CD4-positive, alpha-beta T cell (primary cell): Measurements from ENCODE around the gene SCN4A. TPM values are rescaled to one million over a fixed set of nuclear protein-coding genes. Genes with fewer than 3 reads are reported as not detected.

ENCODE experiments used
- ATAC-seq: fragments of 200-7000 bp; cut with Tn5 transposase; one replicate; pipeline ENCODE4 v1.10.0; 2022; ENCODE audit warnings: mild to moderate bottlenecking; ENCODE audit not compliant: poor library complexity
- CTCF ChIA-PET: fragments of 350-600 bp; sonication (Branson Sonifier 250); formaldehyde crosslinking; loops from one replicate; lab custom pipeline; 2021; ENCODE audit warnings: antibody characterized with exemption, inconsistent platforms; lab: Charles Lee
- POLR2A ChIA-PET: fragments of 350-600 bp; sonication (Branson Sonifier 250); formaldehyde crosslinking; loops from one replicate; lab custom pipeline; 2021; ENCODE audit warnings: antibody characterized with exemption, inconsistent platforms; lab: Charles Lee
- DNase-seq, 14 experiments: peaks; one replicate each; pipeline ENCODE4 v3.0.0-alpha.2; 2013 to 2020; ENCODE audit warnings: mixed read lengths in 2 of 14
- H3K27ac ChIP-seq, 2 donors: one replicate each; pipeline versions ENCODE4 v1.5.1 to v1.7.0; 2013; ENCODE audit warnings: low read length in 2 of 2, low read depth in 1 of 2, mild to moderate bottlenecking in 1 of 2
- H3K27me3 ChIP-seq, 2 experiments: 1 replicate in 1 of 2; 2 replicates in 1 of 2; pipeline versions ENCODE4 v1.6.1 to v1.7.0; 2013; ENCODE audit warnings: low read length in 2 of 2, control low read depth in 1 of 2, mild to moderate bottlenecking in 1 of 2, moderate library complexity in 1 of 2; ENCODE audit not compliant: insufficient read depth in 2 of 2, control insufficient read depth in 1 of 2
- H3K36me3 ChIP-seq: one replicate; pipeline ENCODE4 v1.6.1; 2013; ENCODE audit warnings: low read length, control low read depth; ENCODE audit not compliant: insufficient read depth
- H3K4me1 ChIP-seq: one replicate; pipeline ENCODE4 v1.6.1; 2013; ENCODE audit warnings: low read length, control low read depth; ENCODE audit not compliant: insufficient read depth
- H3K4me3 ChIP-seq: one replicate; pipeline ENCODE4 v1.5.1; 2013; ENCODE audit warnings: mild to moderate bottlenecking, low read length, moderate library complexity
- H3K9me3 ChIP-seq, 2 experiments: 1 replicate in 1 of 2; 2 replicates in 1 of 2; pipeline versions ENCODE4 v1.6.1 to v1.7.0; 2013; ENCODE audit warnings: low read length in 2 of 2, mild to moderate bottlenecking in 2 of 2, control low read depth in 1 of 2, moderate library complexity in 1 of 2; ENCODE audit not compliant: control insufficient read depth in 1 of 2, insufficient read depth in 1 of 2
- H3K27ac Mint-ChIP-seq: one replicate; pipeline ENCODE4 v1.8.0; 2020; ENCODE audit warnings: mixed read lengths
- H3K27me3 Mint-ChIP-seq: one replicate; pipeline ENCODE4 v1.8.0; 2021; ENCODE audit warnings: mixed read lengths
- H3K36me3 Mint-ChIP-seq: one replicate; pipeline ENCODE4 v1.8.0; 2021; ENCODE audit warnings: low read depth, mixed read lengths
- H3K4me1 Mint-ChIP-seq: one replicate; pipeline ENCODE4 v1.8.0; 2021; ENCODE audit warnings: low read depth, mixed read lengths
- H3K4me3 Mint-ChIP-seq: one replicate; pipeline ENCODE4 v1.8.0; 2020; ENCODE audit warnings: mild to moderate bottlenecking, mixed read lengths
- H3K9me3 Mint-ChIP-seq: one replicate; pipeline ENCODE4 v1.8.0; 2020; ENCODE audit warnings: mixed read lengths
- intact Hi-C, 2 experiments: fragments of 100-400 bp; cut with DNase I in 1 of 2; cut with micrococcal nuclease in 1 of 2; formaldehyde crosslinking; loops; one replicate each; pipeline versions ENCODE4 v1.15.1 to v1.9.0; 2023 to 2025; cut with DNase I, micrococcal nuclease
- total RNA-seq, 174 experiments: library from RNA in 2 of 174; stranded (reverse) in 2 of 174; gene quantifications; one replicate each; pipeline ENCODE4 v1.2.3 and lab custom pipeline; 2021 to 2026
- TF ChIP-seq, protein P1 (sequence below): fragments of 200-600 bp; IDR thresholded peaks from one replicate; pipeline ENCODE4 v1.8.0; 2022; ENCODE audit warnings: antibody characterized with exemption, mild to moderate bottlenecking

SCN4A gene
- total RNA-seq, 2 experiments from 2014 or later = 0.03 TPM; not detected in 1

DNA sequence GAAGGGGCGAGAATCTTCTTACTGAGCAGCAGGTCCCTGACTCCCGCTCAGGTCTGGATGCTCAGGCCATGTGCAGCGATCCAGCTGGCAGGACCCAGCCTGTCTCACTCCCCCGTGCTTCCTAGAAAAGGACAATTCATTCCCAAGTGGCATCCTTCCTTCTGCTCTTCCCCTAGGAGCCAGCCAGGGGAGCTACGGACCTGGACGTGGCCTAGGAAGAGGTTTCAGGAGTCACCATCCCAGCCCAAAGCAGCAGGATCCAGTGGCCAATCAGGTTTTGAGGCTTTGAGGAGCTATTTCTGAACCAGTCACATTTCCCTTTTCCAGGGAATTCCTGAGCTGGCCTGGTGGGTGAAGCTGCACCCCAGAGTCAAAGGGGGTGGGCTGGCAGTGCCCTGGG is 32.8 kb downstream of the SCN4A start:
- Mint-ChIP-seq H3K4me1 (peaks cover 10% of the 10 kb centered on the region), H3K27ac (no peak overlapping the region), H3K27me3 (no peaks in the 10 kb centered on the region), H3K36me3 (no peaks in the 10 kb centered on the region), H3K4me3 (no peak overlapping the region), H3K9me3 (no peaks in the 10 kb centered on the region)
- Histone ChIP-seq H3K4me1 (no peaks in the 10 kb centered on the region), H3K9me3 (no peaks in the 10 kb centered on the region), H3K27me3 (no peaks in the 10 kb centered on the region), H3K27ac (no peak overlapping the region), H3K4me3 (no peak overlapping the region), H3K36me3 (no peaks in the 10 kb centered on the region)
- DNase-seq = no peak
- intact Hi-C loops = no loop called here
- ChIA-PET POLR2A (no interaction called here), CTCF (no interaction called here)
- ATAC-seq = no peak
- TF ChIP-seq, protein P1, sequence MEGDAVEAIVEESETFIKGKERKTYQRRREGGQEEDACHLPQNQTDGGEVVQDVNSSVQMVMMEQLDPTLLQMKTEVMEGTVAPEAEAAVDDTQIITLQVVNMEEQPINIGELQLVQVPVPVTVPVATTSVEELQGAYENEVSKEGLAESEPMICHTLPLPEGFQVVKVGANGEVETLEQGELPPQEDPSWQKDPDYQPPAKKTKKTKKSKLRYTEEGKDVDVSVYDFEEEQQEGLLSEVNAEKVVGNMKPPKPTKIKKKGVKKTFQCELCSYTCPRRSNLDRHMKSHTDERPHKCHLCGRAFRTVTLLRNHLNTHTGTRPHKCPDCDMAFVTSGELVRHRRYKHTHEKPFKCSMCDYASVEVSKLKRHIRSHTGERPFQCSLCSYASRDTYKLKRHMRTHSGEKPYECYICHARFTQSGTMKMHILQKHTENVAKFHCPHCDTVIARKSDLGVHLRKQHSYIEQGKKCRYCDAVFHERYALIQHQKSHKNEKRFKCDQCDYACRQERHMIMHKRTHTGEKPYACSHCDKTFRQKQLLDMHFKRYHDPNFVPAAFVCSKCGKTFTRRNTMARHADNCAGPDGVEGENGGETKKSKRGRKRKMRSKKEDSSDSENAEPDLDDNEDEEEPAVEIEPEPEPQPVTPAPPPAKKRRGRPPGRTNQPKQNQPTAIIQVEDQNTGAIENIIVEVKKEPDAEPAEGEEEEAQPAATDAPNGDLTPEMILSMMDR = no peak

DNA sequence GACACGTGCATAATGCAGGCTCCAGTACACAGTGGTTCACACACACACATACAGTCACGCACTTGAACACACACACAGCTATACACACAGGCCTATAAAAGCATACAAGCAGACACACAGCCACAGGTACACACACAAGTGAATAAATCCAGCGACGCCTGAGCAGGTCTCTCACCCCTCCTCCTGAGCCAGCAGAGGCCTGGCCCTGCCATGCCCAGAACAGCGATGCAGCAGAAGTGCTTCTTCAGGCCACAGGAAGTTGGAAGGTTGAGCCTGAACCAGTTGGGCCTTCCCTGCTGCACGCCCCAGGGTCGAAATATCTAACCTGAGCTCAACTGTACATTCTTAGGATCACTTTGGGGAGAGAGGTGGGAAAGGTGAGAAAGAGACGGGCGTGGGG is 33.3 kb downstream of the SCN4A start:
- H3K4me1 Mint-ChIP-seq = peaks cover 10% of the 10 kb centered on the region
- intact Hi-C loops = no loop called here
- Histone ChIP-seq H3K36me3 (no peaks in the 10 kb centered on the region), H3K4me1 (no peaks in the 10 kb centered on the region), H3K9me3 (no peaks in the 10 kb centered on the region), H3K27me3 (no peaks in the 10 kb centered on the region), H3K4me3 (no peak overlapping the region), H3K27ac (no peak overlapping the region)
- H3K36me3 Mint-ChIP-seq = no peaks in the 10 kb centered on the region
- no peak overlapping the region for H3K27ac Mint-ChIP-seq
- no peaks in the 10 kb centered on the region for H3K27me3 Mint-ChIP-seq
- ChIA-PET POLR2A (no interaction called here), CTCF (no interaction called here)
- H3K9me3 Mint-ChIP-seq = no peaks in the 10 kb centered on the region
- DNase-seq (no peak), ATAC-seq (no peak)
- TF ChIP-seq, protein P1 = no peak
- H3K4me3 Mint-ChIP-seq = no peak overlapping the region

DNA sequence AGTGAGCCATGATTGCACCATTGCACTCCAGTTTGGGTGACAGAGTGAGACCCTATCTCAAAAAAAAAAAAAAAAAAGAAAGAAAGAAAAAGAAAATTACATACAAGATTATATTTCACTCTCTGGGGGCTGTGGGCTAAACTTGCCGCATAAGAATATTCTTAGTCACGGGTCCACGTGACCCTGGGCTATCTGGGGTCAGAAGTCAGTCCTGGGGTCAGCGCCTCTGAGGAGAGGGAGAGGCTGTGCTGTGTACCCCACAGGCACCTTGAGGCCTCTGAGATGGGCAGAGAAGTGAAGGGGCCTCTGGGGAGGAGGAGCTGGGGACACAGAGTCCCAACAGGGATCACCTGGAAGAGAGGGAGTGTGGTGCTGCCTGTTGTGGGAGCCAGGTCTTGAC is 34.8 kb downstream of the SCN4A start:
- Mint-ChIP-seq H3K9me3 (no peaks in the 10 kb centered on the region), H3K27me3 (no peaks in the 10 kb centered on the region), H3K27ac (no peak overlapping the region), H3K36me3 (no peaks in the 10 kb centered on the region), H3K4me3 (no peak overlapping the region), H3K4me1 (peaks cover 9% of the 10 kb centered on the region)
- no peak for ATAC-seq
- H3K4me3 ChIP-seq = no peak overlapping the region
- no peaks in the 10 kb centered on the region for H3K36me3 ChIP-seq
- H3K9me3 ChIP-seq = no peaks in the 10 kb centered on the region
- ChIA-PET CTCF (no interaction called here), POLR2A (no interaction called here)
- TF ChIP-seq, protein P1 = no peak
- no peak for DNase-seq
- peaks cover 6% of the 10 kb centered on the region for H3K4me1 ChIP-seq
- H3K27ac ChIP-seq = no peak overlapping the region
- H3K27me3 ChIP-seq = no peaks in the 10 kb centered on the region
- intact Hi-C loops = no loop called here
